Osteocyte (in vitro differentiated cells): ENCODE data around the gene KRT6A. TPM values are rescaled to one million over a fixed set of nuclear protein-coding genes. Genes with fewer than 3 reads are reported as not detected.

ENCODE experiments used
- DNase-seq: peaks from one replicate; pipeline ENCODE4 v3.0.0; 2021; ENCODE audit warnings: mixed read lengths; ENCODE audit not compliant: unreplicated experiment; ENCODE audit errors: extremely low spot score
- H3K27ac Mint-ChIP-seq: one replicate; pipeline ENCODE4 v1.8.0; 2021; ENCODE audit warnings: mild to moderate bottlenecking, mixed read lengths; ENCODE audit not compliant: unreplicated experiment
- H3K27me3 Mint-ChIP-seq: one replicate; pipeline ENCODE4 v1.8.0; 2021; ENCODE audit warnings: mixed read lengths; ENCODE audit not compliant: unreplicated experiment
- H3K36me3 Mint-ChIP-seq: one replicate; pipeline ENCODE4 v1.8.0; 2021; ENCODE audit warnings: mixed read lengths; ENCODE audit not compliant: unreplicated experiment
- H3K4me1 Mint-ChIP-seq: one replicate; pipeline ENCODE4 v1.8.0; 2021; ENCODE audit warnings: mixed read lengths; ENCODE audit not compliant: unreplicated experiment
- H3K4me3 Mint-ChIP-seq: one replicate; pipeline ENCODE4 v1.8.0; 2021; ENCODE audit warnings: mild to moderate bottlenecking, moderate library complexity, mixed read lengths; ENCODE audit not compliant: unreplicated experiment
- H3K9me3 Mint-ChIP-seq: one replicate; pipeline ENCODE4 v1.8.0; 2021; ENCODE audit warnings: mixed read lengths; ENCODE audit not compliant: unreplicated experiment
- total RNA-seq: library from RNA; stranded (reverse); gene quantifications from 2 replicates; pipeline ENCODE4 v1.2.1, GENCODE V29; 2021
- TF ChIP-seq, protein P1 (sequence below): fragments of 200-600 bp; sonication (generic); IDR thresholded peaks from 2 replicates; pipeline ENCODE4 v1.5.0; 2021; ENCODE audit warnings: antibody characterized with exemption, mild to moderate bottlenecking, moderate library complexity

Gene KRT6A
- total RNA-seq, 1 donor from 2014 or later: not detected

DNA sequence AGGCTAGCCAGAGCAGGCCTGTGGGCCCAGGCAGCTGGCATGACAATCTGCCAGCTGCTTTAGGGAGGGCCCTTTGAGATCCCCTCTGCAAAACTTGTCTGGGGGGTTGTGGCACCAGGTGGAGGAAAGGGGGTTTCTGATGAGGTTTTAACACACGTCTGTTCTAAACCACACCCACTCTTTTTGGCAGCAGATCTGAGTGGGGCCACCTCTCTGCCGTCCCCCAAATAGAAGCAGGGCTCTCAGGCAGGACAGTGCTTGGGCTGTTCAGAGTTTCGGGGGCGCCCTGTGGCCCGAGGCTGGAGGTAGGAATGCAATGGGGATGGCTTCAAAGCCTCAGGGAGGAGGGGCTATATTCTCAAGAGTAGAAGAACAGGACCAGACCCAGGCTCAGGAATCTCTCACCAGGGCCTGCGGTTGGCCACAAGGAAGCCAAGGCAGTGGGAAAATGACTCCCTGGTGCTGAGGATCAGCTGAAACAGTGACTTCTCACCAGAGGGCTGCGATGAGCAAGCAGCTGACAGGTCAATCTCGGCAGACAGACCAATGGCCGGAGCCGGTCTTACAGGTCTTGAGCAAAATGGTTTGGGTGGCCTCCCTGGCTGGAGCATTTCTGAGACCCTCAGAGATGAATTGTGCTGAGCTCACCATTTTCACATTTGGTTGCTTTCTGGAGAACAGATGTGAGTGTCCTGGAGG lies 28.7 kb upstream of the KRT6A start:
- H3K27me3 Mint-ChIP-seq: peaks cover 38% of the 10 kb centered on the region
- H3K4me1 Mint-ChIP-seq: peaks cover 3% of the 10 kb centered on the region
- no peaks in the 10 kb centered on the region for H3K36me3 Mint-ChIP-seq
- no peaks in the 10 kb centered on the region for H3K9me3 Mint-ChIP-seq
- no peak overlapping the region for H3K27ac Mint-ChIP-seq
- H3K4me3 Mint-ChIP-seq: no peak overlapping the region
- TF ChIP-seq, protein P1, sequence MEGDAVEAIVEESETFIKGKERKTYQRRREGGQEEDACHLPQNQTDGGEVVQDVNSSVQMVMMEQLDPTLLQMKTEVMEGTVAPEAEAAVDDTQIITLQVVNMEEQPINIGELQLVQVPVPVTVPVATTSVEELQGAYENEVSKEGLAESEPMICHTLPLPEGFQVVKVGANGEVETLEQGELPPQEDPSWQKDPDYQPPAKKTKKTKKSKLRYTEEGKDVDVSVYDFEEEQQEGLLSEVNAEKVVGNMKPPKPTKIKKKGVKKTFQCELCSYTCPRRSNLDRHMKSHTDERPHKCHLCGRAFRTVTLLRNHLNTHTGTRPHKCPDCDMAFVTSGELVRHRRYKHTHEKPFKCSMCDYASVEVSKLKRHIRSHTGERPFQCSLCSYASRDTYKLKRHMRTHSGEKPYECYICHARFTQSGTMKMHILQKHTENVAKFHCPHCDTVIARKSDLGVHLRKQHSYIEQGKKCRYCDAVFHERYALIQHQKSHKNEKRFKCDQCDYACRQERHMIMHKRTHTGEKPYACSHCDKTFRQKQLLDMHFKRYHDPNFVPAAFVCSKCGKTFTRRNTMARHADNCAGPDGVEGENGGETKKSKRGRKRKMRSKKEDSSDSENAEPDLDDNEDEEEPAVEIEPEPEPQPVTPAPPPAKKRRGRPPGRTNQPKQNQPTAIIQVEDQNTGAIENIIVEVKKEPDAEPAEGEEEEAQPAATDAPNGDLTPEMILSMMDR: no peak
- DNase-seq: peak; percentile 73

GRCh38 chr12:52521175-52521567 lies 28.1 kb upstream of the KRT6A start:
- TF ChIP-seq, protein P1: no peak
- Mint-ChIP-seq H3K27me3 (peaks cover 41% of the 10 kb centered on the region), H3K27ac (no peak overlapping the region), H3K4me3 (no peak overlapping the region), H3K9me3 (no peaks in the 10 kb centered on the region), H3K36me3 (no peaks in the 10 kb centered on the region), H3K4me1 (peaks cover 3% of the 10 kb centered on the region)
- DNase-seq: peak; percentile 59

- TF ChIP-seq, protein P1: no peak
- peak; percentile 78 for DNase-seq
- Mint-ChIP-seq H3K27me3 (peaks cover 48% of the 10 kb centered on the region), H3K9me3 (no peaks in the 10 kb centered on the region), H3K4me3 (no peak within 1 kb of the TSS), H3K36me3 (no peaks in the 10 kb centered on the region), H3K27ac (no peak within 1 kb of the TSS), H3K4me1 (peaks cover 3% of the 10 kb centered on the region)
Observed at GRCh38 chr12:52519826-52520662, 27.0 kb upstream of the KRT6A start, which contains the start of gene KRT5. Gene KRT5, minus strand, starts transcription at chr12:52520394. Its CDS starts 98 bp downstream, at chr12:52520296.

GRCh38 chr12:52519387-52519703 lies 26.3 kb upstream of the KRT6A start:
- Mint-ChIP-seq H3K27me3 (peaks cover 47% of the 10 kb centered on the region), H3K27ac (no peak overlapping the region), H3K4me3 (no peak overlapping the region), H3K9me3 (no peaks in the 10 kb centered on the region), H3K36me3 (no peaks in the 10 kb centered on the region), H3K4me1 (peaks cover 3% of the 10 kb centered on the region)
- TF ChIP-seq, protein P1: no peak
- DNase-seq: no peak
